Right kidney (tissue), 1 donor: ENCODE data around the gene ADAMTSL4.
"Not testable (repeated sequence)": the region's sequence is repeated elsewhere in the genome, so short reads cannot be mapped to it uniquely, and the experiment has no call there.

Experiments
- DNase-seq: peaks from one replicate; pipeline ENCODE4 v3.0.0-alpha.2; 2016

The ADAMTSL4 gene

GRCh38 chr1:150596095-150596892, 47.1 kb downstream of the ADAMTSL4 start:
- no peak for DNase-seq

- no peak for DNase-seq
Measured at GRCh38 chr1:150596976-150597375, 47.8 kb downstream of the ADAMTSL4 start.

DNA sequence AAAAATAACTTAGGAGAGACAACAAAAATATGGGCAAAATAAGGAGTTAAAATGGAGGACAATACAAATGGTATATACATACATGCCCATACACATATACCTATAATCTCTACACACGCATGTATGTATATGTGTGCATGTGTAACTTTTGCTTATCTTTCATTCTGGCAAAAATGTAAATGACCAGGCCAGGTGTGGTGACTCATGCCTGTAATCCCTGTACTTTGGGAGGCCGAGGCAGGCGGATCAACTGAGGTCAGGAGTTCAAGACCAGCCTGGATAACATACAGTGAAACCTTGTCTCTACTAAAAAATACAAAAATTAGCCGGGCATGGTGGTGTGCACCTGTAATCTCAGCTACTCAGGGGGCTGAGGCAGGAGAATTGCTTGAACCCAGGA, 49.1 kb downstream of the ADAMTSL4 start:
- DNase-seq = not testable (repeated sequence)

DNA sequence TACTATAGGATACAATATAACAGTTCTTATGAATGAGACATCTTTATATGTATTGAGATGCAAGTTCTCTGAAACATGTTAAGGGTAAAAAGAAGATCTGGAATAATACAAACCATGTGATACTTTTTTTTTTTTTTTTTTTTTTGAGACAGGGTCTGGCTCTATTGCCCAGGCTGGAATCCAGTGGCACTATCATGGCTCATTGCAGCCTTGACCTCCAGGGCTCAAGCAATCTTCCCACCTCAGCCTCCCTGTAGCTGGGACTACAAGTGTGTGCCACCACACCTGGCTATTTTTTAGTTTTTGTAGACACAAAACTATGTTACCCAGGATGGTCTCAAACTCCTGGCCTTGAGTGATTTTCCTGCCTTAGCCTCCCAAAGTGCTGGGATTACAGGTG, 52.3 kb downstream of the ADAMTSL4 start:
- DNase-seq = no peak

DNA sequence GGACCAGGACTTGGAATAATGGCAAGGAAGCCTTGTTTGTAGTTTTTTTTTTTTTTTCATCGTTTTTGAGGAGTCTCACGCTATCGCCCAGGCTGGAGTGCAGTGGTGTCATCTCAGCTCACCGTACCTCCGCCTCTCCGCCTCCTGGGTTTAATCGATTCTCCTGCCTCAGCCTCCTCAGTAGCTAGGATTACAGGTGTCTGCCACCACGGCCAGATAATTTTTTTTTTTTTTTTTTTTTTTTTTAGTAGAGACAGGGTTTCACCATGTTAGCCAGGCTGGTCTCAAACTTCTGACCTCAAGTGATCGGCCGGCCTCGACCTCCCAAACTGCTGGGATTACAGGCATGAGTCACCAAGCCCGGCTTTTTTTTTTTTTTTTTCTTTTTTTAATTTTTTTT, 53.2 kb downstream of the ADAMTSL4 start:
- DNase-seq = not testable (repeated sequence)

DNA sequence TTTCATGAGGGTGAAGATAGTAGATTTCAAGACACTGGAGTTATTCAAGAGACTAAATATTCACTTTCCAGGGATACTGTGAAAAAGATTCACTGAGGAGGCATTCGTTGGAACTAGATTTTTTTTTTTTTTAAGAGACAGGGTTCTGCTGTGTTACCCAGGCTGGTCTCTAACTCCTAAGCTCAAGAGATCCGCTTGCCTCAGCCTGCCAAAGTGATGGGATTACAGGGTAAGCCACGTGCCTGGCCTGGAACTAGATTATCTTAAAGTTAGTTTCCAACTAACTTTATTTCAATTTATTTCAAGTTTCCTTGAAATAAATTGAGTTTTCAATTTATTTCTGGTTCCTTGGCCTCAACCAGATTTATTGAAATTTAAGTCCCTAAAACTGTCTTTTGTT, 54.5 kb downstream of the ADAMTSL4 start:
- DNase-seq = no peak

GRCh38 chr1:150604226-150604588, 55.0 kb downstream of the ADAMTSL4 start:
- no peak for DNase-seq

DNA sequence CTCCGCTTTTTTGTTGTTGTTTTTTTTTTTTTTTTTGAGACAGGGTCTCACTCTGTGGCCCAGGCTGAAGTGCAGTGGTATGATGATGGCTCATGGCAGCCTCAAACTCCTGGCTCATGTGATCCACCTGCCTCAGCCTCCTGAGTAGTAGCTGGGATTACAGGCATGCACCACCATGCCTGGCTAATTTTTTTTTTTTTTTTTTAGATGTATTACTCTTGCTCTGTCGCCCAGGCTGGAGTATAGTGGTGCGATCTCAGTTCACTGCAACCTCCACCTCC, 56.2 kb downstream of the ADAMTSL4 start:
- not testable (repeated sequence) for DNase-seq

- no peak for DNase-seq
Measured at GRCh38 chr1:150606463-150607142, 57.4 kb downstream of the ADAMTSL4 start.

GRCh38 chr1:150609732-150610131, 60.5 kb downstream of the ADAMTSL4 start:
- DNase-seq = no peak
